ENCODE results near the gene HACD2. TPM values are rescaled to one million over a fixed set of nuclear protein-coding genes. Genes with fewer than 3 reads are reported as not detected.

Gene HACD2
- total RNA-seq, 1 experiment from 2014 or later, result 43.0 TPM

- TF ChIP-seq EZH2 (IDR thresholded peaks at IDR 0.05), result no peak
- TF ChIP-seq ZBTB33 (IDR thresholded peaks at IDR 0.05; ENCODE audit: extremely low read depth, insufficient replicate concordance, low read length), result no peak
Observed at GRCh38 chr3:123447416-123447748, 137.5 kb downstream of the HACD2 start (continued).

- BruUV-seq (replicated peaks), result no TSS peak
- DNase-seq (ENCODE audit: low read depth, low spot score) (no peak), ATAC-seq (no peak)
- RAD21 ChIA-PET (ENCODE audit: low non-redundant PET in 1 of 2, low total read pairs in 2 of 2, uncharacterized antibody in 2 of 2, unreplicated experiment in 2 of 2), result no interaction called here
- Histone ChIP-seq H3K27ac (ENCODE audit: low read depth, low read length) (no peak overlapping the region), H3K9me3 (ENCODE audit: control insufficient read depth in 1 of 2, insufficient read depth in 1 of 2, low read depth in 1 of 2, low read length in 2 of 2) (no peaks in the 10 kb centered on the region), H3K4me1 (ENCODE audit: control insufficient read depth in 1 of 2, insufficient read depth in 2 of 2, low read length in 2 of 2) (peaks cover 0 to 6% of the 10 kb centered on the region in 2 experiments; a peak in 2 of 4 replicates), H4K20me1 (ENCODE audit: insufficient read depth) (no peaks in the 10 kb centered on the region), H3K79me2 (ENCODE audit: insufficient read depth, low read length) (no peaks in the 10 kb centered on the region), H3K4me2 (ENCODE audit: low read length) (no peak overlapping the region), H3K9ac (ENCODE audit: low read length) (no peak overlapping the region), H3K9me2 (ENCODE audit: insufficient read depth) (no peaks in the 10 kb centered on the region), H3K4me3 (replicated peaks in 1 of 2; ENCODE audit: low read depth in 1 of 2, low read length in 2 of 2) (no peak overlapping the region), H3K27me3 (ENCODE audit: insufficient read depth, low read length) (peaks cover 6% of the 10 kb centered on the region), H2AFZ (ENCODE audit: low read depth, low read length, poor library complexity, severe bottlenecking) (no peak overlapping the region), H3K36me3 (ENCODE audit: control insufficient read depth in 1 of 2, insufficient read depth in 2 of 2, low read length in 2 of 2) (no peaks in the 10 kb centered on the region)
- no peak for TF ChIP-seq YY1 (IDR thresholded peaks at IDR 0.05; ENCODE audit: extremely low read depth, insufficient replicate concordance, low read depth, low read length)
- no peak for TF ChIP-seq ZFX (IDR thresholded peaks at IDR 0.05)
- no peak for TF ChIP-seq TCF7L2 (IDR thresholded peaks at IDR 0.05; ENCODE audit: borderline replicate concordance, extremely low read depth, insufficient read depth, insufficient read length)
- TF ChIP-seq FOSL1 (IDR thresholded peaks at IDR 0.05; ENCODE audit: low read depth), result no peak
- TF ChIP-seq POLR2AphosphoS5 (IDR thresholded peaks at IDR 0.05; ENCODE audit: low read depth, low read length), result no peak
- no peak for TF ChIP-seq JUND (IDR thresholded peaks at IDR 0.05)
- no peak for TF ChIP-seq CEBPB (IDR thresholded peaks at IDR 0.05; ENCODE audit: low read depth)
- no peak for TF ChIP-seq CBX3 (IDR thresholded peaks at IDR 0.05; ENCODE audit: low read depth)
- TF ChIP-seq ZBTB33 (IDR thresholded peaks at IDR 0.05; ENCODE audit: extremely low read depth, insufficient replicate concordance, low read length), result no peak
- no peak for TF ChIP-seq EZH2 (IDR thresholded peaks at IDR 0.05)
- no peak for TF ChIP-seq RAD21 (IDR thresholded peaks at IDR 0.05; ENCODE audit: low read depth)
- no peak for TF ChIP-seq SIN3A (IDR thresholded peaks at IDR 0.05; ENCODE audit: low read depth)
- no peak for TF ChIP-seq REST (IDR thresholded peaks at IDR 0.05; ENCODE audit: low read depth)
- no peak for TF ChIP-seq EGR1 (IDR thresholded peaks at IDR 0.05; ENCODE audit: low read depth)
- no peak for TF ChIP-seq ZNF274 (IDR thresholded peaks at IDR 0.05; ENCODE audit: low read depth, low read length)
- TF ChIP-seq EZH2phosphoT487 (IDR thresholded peaks at IDR 0.05; ENCODE audit: borderline replicate concordance), result no peak
- TF ChIP-seq SRF (IDR thresholded peaks at IDR 0.05; ENCODE audit: low read depth), result no peak
- CTCF ChIA-PET, result interaction anchor here (1.1 to 1.7 kb wide), 2 partner anchors 11 to 20 kb away, joined by 3 to 5 read pairs; no protein-coding TSS in a partner anchor
- intact Hi-C loops (cut with micrococcal nuclease), result no loop called here
- POLR2A ChIA-PET, result no interaction called here
Observed at GRCh38 chr3:123446610-123447109, 138.2 kb downstream of the HACD2 start.

Data from HCT116 (cell line).